K562 (cell line): ENCODE results near the gene A1BG. TPM values are rescaled to one million over a fixed set of nuclear protein-coding genes. Genes with fewer than 3 reads are reported as not detected.

ENCODE experiments used
- ATF7 ChIP-seq: fragments of 450-650 bp; IDR thresholded peaks from 2 replicates; pipeline ENCODE4 v1.7.1; 2014; ENCODE audit warnings: mild to moderate bottlenecking, moderate library complexity
- CBX8 ChIP-seq: fragments of 200-600 bp; sonication (generic); IDR thresholded peaks from 2 replicates; pipeline ENCODE4 v1.6.1; 2012; ENCODE audit warnings: borderline replicate concordance, mixed run types, low read depth, mild to moderate bottlenecking, moderate library complexity, mixed read lengths, low read length, control low read depth, inconsistent platforms; ENCODE audit not compliant: poor library complexity, severe bottlenecking; ENCODE audit errors: extremely low read depth
- EZH2 ChIP-seq: IDR thresholded peaks from 2 replicates; pipeline ENCODE4 v1.6.1; 2012; ENCODE audit warnings: low read depth, mild to moderate bottlenecking, inconsistent platforms, low read length, borderline replicate concordance
- FIP1L1 ChIP-seq: fragments of 200-400 bp; formaldehyde crosslinking; IDR thresholded peaks from 2 replicates; pipeline ENCODE4 v1.6.1; 2018; ENCODE audit warnings: mild to moderate bottlenecking, low read depth, low read length; ENCODE audit not compliant: poor library complexity, severe bottlenecking
- FOXA3 ChIP-seq, 2 experiments: fragments of 450-650 bp in 1 of 2; sonication (generic) in 1 of 2; formaldehyde crosslinking; IDR thresholded peaks in 1 of 2; conservative IDR thresholded peaks in 1 of 2; 2 replicates each; pipeline versions ENCODE4 v1.4.0 to v1.8.0; 2020 to 2022; ENCODE audit warnings: mild to moderate bottlenecking in 2 of 2, missing genetic modification reagents in 1 of 2
- GATAD2B ChIP-seq: fragments of 450-650 bp; IDR thresholded peaks from 2 replicates; pipeline ENCODE4 v1.6.1; 2017; ENCODE audit warnings: mild to moderate bottlenecking, borderline replicate concordance
- MAZ ChIP-seq, 2 experiments: fragments of 450-650 bp in 1 of 2; sonication (generic) in 1 of 2; formaldehyde crosslinking; IDR thresholded peaks in 1 of 2; conservative IDR thresholded peaks in 1 of 2; 2 replicates each; pipeline versions ENCODE4 v1.4.0 to v1.5.0; 2020; ENCODE audit warnings: mild to moderate bottlenecking in 1 of 2, missing genetic modification reagents in 1 of 2
- PBX2 ChIP-seq, 2 experiments: IDR thresholded peaks in 1 of 2; conservative IDR thresholded peaks in 1 of 2; 2 replicates each; pipeline ENCODE4 v1.6.1; 2016; ENCODE audit warnings: low read depth in 2 of 2, mild to moderate bottlenecking in 1 of 2, missing compliant biosample characterization in 1 of 2, missing genetic modification characterization in 1 of 2, moderate library complexity in 1 of 2
- RBBP5 ChIP-seq: fragments of 200-600 bp; sonication (generic); IDR thresholded peaks from 2 replicates; pipeline ENCODE4 v1.6.1; 2012; ENCODE audit warnings: borderline replicate concordance, mild to moderate bottlenecking, low read length, control low read depth, inconsistent platforms; ENCODE audit not compliant: insufficient read depth, poor library complexity, severe bottlenecking
- RBM22 ChIP-seq: fragments of 200-400 bp; formaldehyde crosslinking; IDR thresholded peaks from 2 replicates; pipeline ENCODE4 v1.6.1; 2018; ENCODE audit warnings: low read length, low read depth; ENCODE audit not compliant: poor library complexity, severe bottlenecking
- SAFB ChIP-seq: fragments of 200-400 bp; formaldehyde crosslinking; IDR thresholded peaks from 2 replicates; pipeline ENCODE4 v1.6.1; 2017; ENCODE audit warnings: low read depth, low read length, borderline replicate concordance
- SREBF1 ChIP-seq: fragments of 150-350 bp; IDR thresholded peaks from 2 replicates; pipeline ENCODE4 v1.6.1; 2014; ENCODE audit warnings: antibody characterized with exemption, low read depth, low read length, borderline replicate concordance
- SRSF9 ChIP-seq: fragments of 200-400 bp; formaldehyde crosslinking; IDR thresholded peaks from 2 replicates; pipeline ENCODE4 v1.6.1; 2017; ENCODE audit warnings: low read depth, low read length, borderline replicate concordance
- WHSC1 ChIP-seq: IDR thresholded peaks from one replicate; pipeline ENCODE4 v1.6.1; 2012; ENCODE audit warnings: low read length, control low read depth, inconsistent platforms
- ZNF232 ChIP-seq: sonication (generic); formaldehyde crosslinking; IDR thresholded peaks from 2 replicates; pipeline ENCODE4 v1.8.0; 2022; ENCODE audit warnings: mild to moderate bottlenecking, missing genetic modification reagents
- ZZZ3 ChIP-seq: fragments of 450-650 bp; IDR thresholded peaks from 2 replicates; pipeline ENCODE4 v1.6.1; 2016; ENCODE audit warnings: antibody characterized with exemption, mild to moderate bottlenecking, moderate library complexity
- polyA plus RNA-seq, 8 experiments: library from polyadenylated mRNA; depleted of rRNA in 4 of 8; stranded (reverse) in 5 of 8; unstranded in 3 of 8; fragments of >200 nt; fragmentation: Nextera tagmentation in 2 of 8; fragmentation: Illumina TruSeq in 1 of 8; extraction: Ambion mirVana in 2 of 8; extraction: Trizol in 1 of 8; gene quantifications; 2 replicates each; pipeline versions ENCODE4 v1.2.1 to v1.2.3, GENCODE V29; 2011 to 2014; ENCODE audit warnings: inconsistent platforms in 1 of 8, missing spikeins in 1 of 8
- total RNA-seq, 7 experiments: library from RNA; depleted of rRNA in 6 of 7; stranded (reverse); fragments of >200 nt in 6 of 7; fragmentation: Illumina TruSeq in 2 of 7; extraction: Trizol in 2 of 7; gene quantifications; 2 replicates each; pipeline versions ENCODE4 v1.2.1 to v1.2.3, GENCODE V29; 2011 to 2021; ENCODE audit warnings: low replicate concordance in 1 of 7
- TF ChIP-seq, protein P1 (sequence below): sonication (generic); formaldehyde crosslinking; IDR thresholded peaks from 2 replicates; pipeline ENCODE4 v1.8.0; 2022; ENCODE audit warnings: mild to moderate bottlenecking, missing genetic modification reagents
- TF ChIP-seq, protein P2 (sequence below): sonication (generic); formaldehyde crosslinking; IDR thresholded peaks from 2 replicates; pipeline ENCODE4 v1.8.0; 2022; ENCODE audit warnings: missing genetic modification reagents, mild to moderate bottlenecking, borderline replicate concordance

A1BG gene
- total and polyA plus RNA-seq, 9 of the 15 experiments (the other 6 are each of a cell fraction or from before 2014, with no cell fraction given): 0.10 to 19.8 (median 2.6) TPM

- TF ChIP-seq, protein P1, sequence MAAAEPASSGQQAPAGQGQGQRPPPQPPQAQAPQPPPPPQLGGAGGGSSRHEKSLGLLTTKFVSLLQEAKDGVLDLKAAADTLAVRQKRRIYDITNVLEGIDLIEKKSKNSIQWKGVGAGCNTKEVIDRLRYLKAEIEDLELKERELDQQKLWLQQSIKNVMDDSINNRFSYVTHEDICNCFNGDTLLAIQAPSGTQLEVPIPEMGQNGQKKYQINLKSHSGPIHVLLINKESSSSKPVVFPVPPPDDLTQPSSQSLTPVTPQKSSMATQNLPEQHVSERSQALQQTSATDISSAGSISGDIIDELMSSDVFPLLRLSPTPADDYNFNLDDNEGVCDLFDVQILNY (CRISPR knock-in tag): peak; percentile 75; the same call in 1 of the 2 replicates
- TF ChIP-seq ATF7: peak; percentile 85; the same call in 1 of the 2 replicates
- no peak for TF ChIP-seq ZNF232 (CRISPR knock-in tag)
- TF ChIP-seq EZH2: no peak
- peak in 1 of 2 experiments; percentile 65; a peak in 2 of 4 replicates for TF ChIP-seq FOXA3 (CRISPR knock-in tag; conservative IDR thresholded peaks at IDR 0.05 in 1 of 2, IDR thresholded peaks at IDR 0.05 in 1 of 2)
- TF ChIP-seq SAFB: no peak
- TF ChIP-seq, protein P2, sequence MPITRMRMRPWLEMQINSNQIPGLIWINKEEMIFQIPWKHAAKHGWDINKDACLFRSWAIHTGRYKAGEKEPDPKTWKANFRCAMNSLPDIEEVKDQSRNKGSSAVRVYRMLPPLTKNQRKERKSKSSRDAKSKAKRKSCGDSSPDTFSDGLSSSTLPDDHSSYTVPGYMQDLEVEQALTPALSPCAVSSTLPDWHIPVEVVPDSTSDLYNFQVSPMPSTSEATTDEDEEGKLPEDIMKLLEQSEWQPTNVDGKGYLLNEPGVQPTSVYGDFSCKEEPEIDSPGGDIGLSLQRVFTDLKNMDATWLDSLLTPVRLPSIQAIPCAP (CRISPR knock-in tag): no peak
- TF ChIP-seq SREBF1: 0 out of 2 replicates have a peak, but pooled peaks have one; percentile 51
- TF ChIP-seq GATAD2B: 0 out of 2 replicates have a peak, but pooled peaks have one; percentile 54
- TF ChIP-seq RBM22: peak; percentile 84
- TF ChIP-seq RBBP5: peak; percentile 77
- TF ChIP-seq ZZZ3: 0 out of 2 replicates have a peak, but pooled peaks have one; percentile 37
- TF ChIP-seq FIP1L1: peak; percentile 68
- TF ChIP-seq SRSF9: no peak
- no peak for TF ChIP-seq PBX2 (CRISPR knock-in tag; IDR thresholded peaks at IDR 0.05; ENCODE audit: low read depth)
- no peak for TF ChIP-seq PBX2 (tag; conservative IDR thresholded peaks at IDR 0.05; ENCODE audit: low read depth)
- no peak for TF ChIP-seq CBX8
- TF ChIP-seq WHSC1: no peak
- peak; percentile 79 to 80 for TF ChIP-seq MAZ (CRISPR knock-in tag; conservative IDR thresholded peaks at IDR 0.05 in 1 of 2, IDR thresholded peaks at IDR 0.05 in 1 of 2)
Measured at GRCh38 chr19:58305065-58305931, 48.0 kb downstream of the A1BG start, which contains the start of gene ERVK3-1 (continued).
